Measurements from ENCODE around the gene RACGAP1.

The RACGAP1 gene

GRCh38 chr12:49972129-49972528 lies 53.2 kb downstream of the RACGAP1 start:
- in situ Hi-C loops (cut with HindIII; ENCODE audit: low sequenced_read_pairs) = no loop called here

GRCh38 chr12:49971141-49971540 lies 54.2 kb downstream of the RACGAP1 start:
- in situ Hi-C loops (cut with HindIII; ENCODE audit: low sequenced_read_pairs) = no loop called here

- in situ Hi-C loops (cut with HindIII; ENCODE audit: low sequenced_read_pairs) = no loop called here
Observed at GRCh38 chr12:49970658-49971057, 54.6 kb downstream of the RACGAP1 start.

- in situ Hi-C loops (cut with HindIII; ENCODE audit: low sequenced_read_pairs) = loop anchor here (5.0 kb wide), 1 partner anchor 97 kb away; no protein-coding TSS in a partner anchor
Observed at GRCh38 chr12:49969651-49970429, 55.5 kb downstream of the RACGAP1 start.

GRCh38 chr12:49969027-49969426 lies 56.3 kb downstream of the RACGAP1 start:
- in situ Hi-C loops (cut with HindIII; ENCODE audit: low sequenced_read_pairs) = loop anchor here (5.0 kb wide), 1 partner anchor 98 kb away; no protein-coding TSS in a partner anchor

GRCh38 chr12:49968471-49968870 lies 56.8 kb downstream of the RACGAP1 start:
- in situ Hi-C loops (cut with HindIII; ENCODE audit: low sequenced_read_pairs) = loop anchor here (5.0 kb wide), 1 partner anchor 99 kb away; no protein-coding TSS in a partner anchor

- in situ Hi-C loops (cut with HindIII; ENCODE audit: low sequenced_read_pairs) = loop anchor here (5.0 kb wide), 1 partner anchor 99 kb away; no protein-coding TSS in a partner anchor
Observed at GRCh38 chr12:49967777-49968250, 57.5 kb downstream of the RACGAP1 start.

- in situ Hi-C loops (cut with HindIII; ENCODE audit: low sequenced_read_pairs) = loop anchor here (5.0 kb wide), 1 partner anchor 100 kb away; no protein-coding TSS in a partner anchor
Observed at GRCh38 chr12:49967042-49967776, 58.1 kb downstream of the RACGAP1 start.

GRCh38 chr12:49966511-49967041 lies 58.7 kb downstream of the RACGAP1 start:
- in situ Hi-C loops (cut with HindIII; ENCODE audit: low sequenced_read_pairs) = loop anchor here (5.0 kb wide), 1 partner anchor 101 kb away; no protein-coding TSS in a partner anchor

GRCh38 chr12:49965836-49966235 lies 59.5 kb downstream of the RACGAP1 start:
- in situ Hi-C loops (cut with HindIII; ENCODE audit: low sequenced_read_pairs) = loop anchor here (5.0 kb wide), 1 partner anchor 101 kb away; no protein-coding TSS in a partner anchor

GRCh38 chr12:49964849-49965624 lies 60.3 kb downstream of the RACGAP1 start:
- in situ Hi-C loops (cut with HindIII; ENCODE audit: low sequenced_read_pairs) = loop anchor here (5.0 kb wide), 1 partner anchor 102 kb away; no protein-coding TSS in a partner anchor

GRCh38 chr12:49963976-49964815 lies 61.1 kb downstream of the RACGAP1 start:
- in situ Hi-C loops (cut with HindIII; ENCODE audit: low sequenced_read_pairs) = no loop called here

- in situ Hi-C loops (cut with HindIII; ENCODE audit: low sequenced_read_pairs) = no loop called here
Observed at GRCh38 chr12:49962861-49963765, 62.2 kb downstream of the RACGAP1 start.

- in situ Hi-C loops (cut with HindIII; ENCODE audit: low sequenced_read_pairs) = no loop called here
Observed at GRCh38 chr12:49961993-49962764, 63.1 kb downstream of the RACGAP1 start.

GRCh38 chr12:49961111-49961922 lies 64.0 kb downstream of the RACGAP1 start, which contains the start of gene AQP5:
Gene AQP5, plus strand, starts transcription at chr12:49961872. Its CDS starts 146 bp downstream, at chr12:49962018.
- in situ Hi-C loops (cut with HindIII; ENCODE audit: low sequenced_read_pairs) = no loop called here

- in situ Hi-C loops (cut with HindIII; ENCODE audit: low sequenced_read_pairs) = no loop called here
Observed at GRCh38 chr12:49960474-49961110, 64.7 kb downstream of the RACGAP1 start.
